ENCODE measurements around the gene TMEM185A. TPM values are rescaled to one million over a fixed set of nuclear protein-coding genes. Genes with fewer than 3 reads are reported as not detected.

TMEM185A gene
- total RNA-seq, 1 donor from 2014 or later, result 53.1 TPM

- Mint-ChIP-seq H3K27ac (no peak overlapping the region), H3K36me3 (ENCODE audit: insufficient read depth) (no peaks in the 10 kb centered on the region), H3K9me3 (ENCODE audit: low read depth) (peaks cover 11% of the 10 kb centered on the region), H3K4me1 (ENCODE audit: low read depth) (no peaks in the 10 kb centered on the region), H3K27me3 (peaks cover 3% of the 10 kb centered on the region), H3K4me3 (ENCODE audit: low read depth) (no peak overlapping the region)
- no peak for TF ChIP-seq CTCF (IDR thresholded peaks at IDR 0.05; ENCODE audit: unreplicated experiment)
- DNase-seq (ENCODE audit: low spot score, unreplicated experiment), result no peak
Observed at GRCh38 chrX:149652232-149652981, 20.8 kb upstream of the TMEM185A start.

GRCh38 chrX:149650162-149650561, 18.6 kb upstream of the TMEM185A start:
- H3K27ac Mint-ChIP-seq, result no peak overlapping the region

GRCh38 chrX:149648932-149649331, 17.3 kb upstream of the TMEM185A start:
- Mint-ChIP-seq H3K27me3 (peaks cover 16% of the 10 kb centered on the region), H3K27ac (no peak overlapping the region), H3K4me3 (ENCODE audit: low read depth) (no peak overlapping the region), H3K4me1 (ENCODE audit: low read depth) (no peaks in the 10 kb centered on the region), H3K9me3 (ENCODE audit: low read depth) (peaks cover 11% of the 10 kb centered on the region), H3K36me3 (ENCODE audit: insufficient read depth) (no peaks in the 10 kb centered on the region)
- no peak for TF ChIP-seq CTCF (IDR thresholded peaks at IDR 0.05; ENCODE audit: unreplicated experiment)
- no peak for DNase-seq (ENCODE audit: low spot score, unreplicated experiment)

More at GRCh38 chrX:149650162-149650561, 18.6 kb upstream of the TMEM185A start:
- DNase-seq (ENCODE audit: low spot score, unreplicated experiment), result no peak
- H3K9me3 Mint-ChIP-seq (ENCODE audit: low read depth), result peaks cover 11% of the 10 kb centered on the region
- TF ChIP-seq CTCF (IDR thresholded peaks at IDR 0.05; ENCODE audit: unreplicated experiment), result no peak
- peaks cover 11% of the 10 kb centered on the region for H3K27me3 Mint-ChIP-seq
- no peaks in the 10 kb centered on the region for H3K4me1 Mint-ChIP-seq (ENCODE audit: low read depth)
- no peak overlapping the region for H3K4me3 Mint-ChIP-seq (ENCODE audit: low read depth)
- no peaks in the 10 kb centered on the region for H3K36me3 Mint-ChIP-seq (ENCODE audit: insufficient read depth)

- peaks cover 15% of the 10 kb centered on the region for H3K9me3 Mint-ChIP-seq (ENCODE audit: low read depth)
- H3K27ac Mint-ChIP-seq, result no peak overlapping the region
- no peak for DNase-seq (ENCODE audit: low spot score, unreplicated experiment)
- TF ChIP-seq CTCF (IDR thresholded peaks at IDR 0.05; ENCODE audit: unreplicated experiment), result no peak
- no peaks in the 10 kb centered on the region for H3K4me1 Mint-ChIP-seq (ENCODE audit: low read depth)
- H3K27me3 Mint-ChIP-seq, result peaks cover 13% of the 10 kb centered on the region
- H3K36me3 Mint-ChIP-seq (ENCODE audit: insufficient read depth), result no peaks in the 10 kb centered on the region
- H3K4me3 Mint-ChIP-seq (ENCODE audit: low read depth), result no peak overlapping the region
Observed at GRCh38 chrX:149647505-149647904, 15.9 kb upstream of the TMEM185A start.

DNA sequence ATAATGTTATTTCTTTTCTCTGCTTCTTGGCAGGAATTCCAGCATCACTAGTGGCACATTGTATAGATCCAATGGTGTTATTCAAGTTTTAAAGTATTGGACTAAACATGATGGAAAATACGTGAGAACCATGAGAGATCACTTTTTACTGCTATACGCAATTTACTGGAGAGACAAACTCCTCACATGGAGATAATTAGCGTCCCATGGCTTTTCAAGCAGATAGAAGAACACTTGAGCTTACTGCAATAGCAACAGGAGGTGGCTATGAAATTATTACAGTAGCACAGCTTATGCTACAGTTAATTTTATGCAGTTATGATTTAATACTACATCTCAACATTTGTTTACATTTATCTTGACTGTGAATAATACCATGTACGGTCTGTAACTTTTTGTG, 11.9 kb upstream of the TMEM185A start:
- TF ChIP-seq CTCF (IDR thresholded peaks at IDR 0.05; ENCODE audit: unreplicated experiment), result no peak
- Mint-ChIP-seq H3K27ac (no peak overlapping the region), H3K27me3 (peaks cover 13% of the 10 kb centered on the region), H3K4me1 (ENCODE audit: low read depth) (no peaks in the 10 kb centered on the region), H3K4me3 (ENCODE audit: low read depth) (no peak overlapping the region), H3K9me3 (ENCODE audit: low read depth) (peaks cover 9% of the 10 kb centered on the region), H3K36me3 (ENCODE audit: insufficient read depth) (no peaks in the 10 kb centered on the region)
- no peak for DNase-seq (ENCODE audit: low spot score, unreplicated experiment)

Data from progenitor cell of endocrine pancreas (in vitro differentiated cells).